GM12878 (cell line): Measurements from ENCODE around the gene ST6GALNAC3. TPM values are rescaled to one million over a fixed set of nuclear protein-coding genes. Genes with fewer than 3 reads are reported as not detected.

ENCODE experiments used
- ATAC-seq: fragments of 200-7000 bp; cut with Tn5 transposase; 3 replicates; pipeline ENCODE4 v1.9.1; 2020; ENCODE audit warnings: mild to moderate bottlenecking, moderate library complexity
- BruUV-seq: library from RNA; stranded (reverse); fragments of 400-500 nt; replicated peaks from 2 replicates; lab custom pipeline; 2021; lab: Mats Ljungman, UMichigan
- CTCF ChIA-PET: fragments of 300-600 bp; sonication (Branson Sonifier 250); formaldehyde crosslinking; extraction: SDS; loops from one replicate; lab custom pipeline; 2021; ENCODE audit warnings: inconsistent platforms; lab: Yijun Ruan, JAX
- POLR2A ChIA-PET: fragments of 350-600 bp; formaldehyde crosslinking; extraction: SDS; loops from one replicate; lab custom pipeline; 2021; ENCODE audit warnings: inconsistent platforms; lab: Charles Lee
- RAD21 ChIA-PET: fragments of 300-600 bp; sonication (Branson Sonifier 250); formaldehyde crosslinking; loops from one replicate; lab custom pipeline; 2023; ENCODE audit warnings: antibody characterized with exemption; ENCODE audit not compliant: unreplicated experiment; lab: Charles Lee
- SMC1A ChIA-PET: fragments of 300-600 bp; sonication (Branson Sonifier 250); formaldehyde crosslinking; loops from one replicate; lab custom pipeline; 2023; ENCODE audit not compliant: unreplicated experiment, uncharacterized antibody; lab: Charles Lee
- DNase-seq: peaks from one replicate; pipeline ENCODE4 v3.0.0-alpha.2; 2011; ENCODE audit warnings: low read depth, low spot score
- FAIRE-seq: peaks from 3 replicates; lab custom pipeline; 2011; peaks lifted over from hg19 to GRCh38; lab: Jason Lieb, UNC
- H2AFZ ChIP-seq: 2 replicates; pipeline ENCODE4 v1.6.0; 2011; ENCODE audit warnings: low read depth, low read length, control low read depth; ENCODE audit not compliant: control insufficient read depth
- H3K27ac ChIP-seq: 2 replicates; pipeline ENCODE4 v1.5.1; 2011; ENCODE audit warnings: control low read depth; ENCODE audit not compliant: control insufficient read depth, insufficient read depth
- H3K27me3 ChIP-seq, 2 experiments: replicated peaks in 1 of 2; 2 replicates each; pipeline versions ENCODE4 v1.6.0 to v1.6.1; 2011; ENCODE audit warnings: low read length in 1 of 2; ENCODE audit not compliant: control insufficient read depth in 2 of 2, insufficient read depth in 2 of 2
- H3K36me3 ChIP-seq, 2 experiments: 2 replicates each; pipeline ENCODE4 v1.5.1; 2011; ENCODE audit warnings: low read length in 1 of 2; ENCODE audit not compliant: control insufficient read depth in 2 of 2, insufficient read depth in 2 of 2
- H3K4me1 ChIP-seq: 2 replicates; pipeline ENCODE4 v1.6.1; 2011; ENCODE audit warnings: mild to moderate bottlenecking, low read length, moderate library complexity, mixed read lengths; ENCODE audit not compliant: control insufficient read depth, insufficient read depth
- H3K4me2 ChIP-seq: 2 replicates; pipeline ENCODE4 v1.6.0; 2011; ENCODE audit warnings: control low read depth; ENCODE audit not compliant: control insufficient read depth, insufficient read depth
- H3K4me3 ChIP-seq: fragments of 200-600 bp; sonication (generic); 2 replicates; pipeline ENCODE4 v1.5.1; 2016
- H3K79me2 ChIP-seq: 2 replicates; pipeline ENCODE4 v1.6.0; 2011; ENCODE audit warnings: low read length; ENCODE audit not compliant: control insufficient read depth, insufficient read depth
- H3K9ac ChIP-seq: 2 replicates; pipeline ENCODE4 v1.8.0; 2011; ENCODE audit warnings: low read length, control low read depth, mixed read lengths; ENCODE audit not compliant: control insufficient read depth, insufficient read depth
- H3K9me3 ChIP-seq: replicated peaks from 3 replicates; pipeline ENCODE4 v1.5.1; 2011; ENCODE audit warnings: mild to moderate bottlenecking, low read length; ENCODE audit not compliant: control insufficient read depth, insufficient read depth
- H4K20me1 ChIP-seq: 2 replicates; pipeline ENCODE4 v1.6.0; 2011; ENCODE audit not compliant: control insufficient read depth, insufficient read depth
- CBX3 ChIP-seq: fragments of 200-600 bp; sonication (generic); IDR thresholded peaks from 2 replicates; pipeline ENCODE4 v1.6.1; 2016; ENCODE audit warnings: low read depth, borderline replicate concordance
- CBX5 ChIP-seq: sonication (generic); IDR thresholded peaks from 2 replicates; pipeline ENCODE4 v1.6.1; 2016; ENCODE audit warnings: low read depth, moderate library complexity, mild to moderate bottlenecking, inconsistent platforms
- CHD2 ChIP-seq: IDR thresholded peaks from 2 replicates; pipeline ENCODE4 v1.6.1; 2011; ENCODE audit warnings: low read depth, low read length, improper control_type of control experiment, borderline replicate concordance
- FOXK2 ChIP-seq: fragments of 450-650 bp; IDR thresholded peaks from 2 replicates; pipeline ENCODE4 v1.6.1; 2017; ENCODE audit warnings: mild to moderate bottlenecking, moderate library complexity
- KLF5 ChIP-seq: fragments of 450-650 bp; IDR thresholded peaks from 2 replicates; pipeline ENCODE4 v1.6.1; 2014; ENCODE audit warnings: mild to moderate bottlenecking; ENCODE audit not compliant: partially characterized antibody
- NR2C2 ChIP-seq: IDR thresholded peaks from 2 replicates; pipeline ENCODE4 v1.6.1; 2011; ENCODE audit warnings: borderline replicate concordance, low read depth; ENCODE audit not compliant: control insufficient read depth, insufficient read length
- REST ChIP-seq: IDR thresholded peaks from 2 replicates; pipeline ENCODE4 v1.6.1; 2012; ENCODE audit warnings: mild to moderate bottlenecking, low read depth, low read length
- ZNF622 ChIP-seq: fragments of 450-650 bp; IDR thresholded peaks from 2 replicates; pipeline ENCODE4 v1.6.1; 2017; ENCODE audit warnings: mild to moderate bottlenecking, inconsistent platforms
- WGBS: methylation state at CpG from one replicate; pipeline ENCODE4 v1.1.6; 2016; ENCODE audit warnings: low lambda C conversion rate; ENCODE audit not compliant: insufficient replicate concordance, insufficient coverage; ENCODE audit errors: missing lambda C conversion rate; 5-methylcytosine and 5-hydroxymethylcytosine counted together
- in situ Hi-C: fragments of 300-500 bp; cut with MboI; formaldehyde crosslinking; loops from 9 replicates; pipeline ENCODE4 v1.14.3; 2018; ENCODE audit warnings: mixed read lengths
- intact Hi-C: fragments of 100-400 bp; cut with micrococcal nuclease; formaldehyde crosslinking; loops from one replicate; pipeline ENCODE4 v1.14.2; 2022; ENCODE audit not compliant: unreplicated experiment
- polyA plus RNA-seq, 11 experiments: library from polyadenylated mRNA; depleted of rRNA in 4 of 11; unstranded in 6 of 11; stranded (reverse) in 5 of 11; fragments of >200 nt; fragmentation: Nextera tagmentation in 4 of 11; fragmentation: Illumina TruSeq in 1 of 11; extraction: Ambion mirVana in 4 of 11; extraction: Trizol in 1 of 11; gene quantifications; 1 replicate in 1 of 11; 2 replicates in 10 of 11; pipeline versions ENCODE4 v1.2.1 to v1.2.3, GENCODE V29; 2011 to 2016; ENCODE audit warnings: inconsistent platforms in 2 of 11, missing spikeins in 2 of 11, low read depth in 1 of 11
- total RNA-seq, 4 experiments: library from RNA; depleted of rRNA in 3 of 4; stranded (reverse); fragments of >200 nt in 3 of 4; fragmentation: Illumina TruSeq in 1 of 4; extraction: Trizol in 1 of 4; gene quantifications; 2 replicates each; pipeline versions ENCODE4 v1.2.1 to v1.2.3, GENCODE V29; 2013 to 2021

Gene ST6GALNAC3
- total and polyA plus RNA-seq, 10 of the 15 experiments (the other 5 are each of a cell fraction or from before 2014, with no cell fraction given) = 0.04 to 0.68 (median 0.18) TPM; not detected in 3

- no peak overlapping the region for H3K27ac ChIP-seq
- TF ChIP-seq FOXK2 = no peak
- H4K20me1 ChIP-seq = no peaks in the 10 kb centered on the region
- no peaks in the 10 kb centered on the region for H3K36me3 ChIP-seq
- no peak overlapping the region for H3K4me3 ChIP-seq
- ChIA-PET POLR2A (no interaction called here), RAD21 (no interaction called here), SMC1A (no interaction called here), CTCF (no interaction called here)
- DNase-seq = no peak
- H3K79me2 ChIP-seq = no peaks in the 10 kb centered on the region
- intact Hi-C loops (no loop called here), in situ Hi-C loops (no loop called here)
- no peaks in the 10 kb centered on the region for H3K9me3 ChIP-seq
- no peak overlapping the region for H2AFZ ChIP-seq
- H3K9ac ChIP-seq = no peak overlapping the region
- H3K4me1 ChIP-seq = no peaks in the 10 kb centered on the region
- H3K27me3 ChIP-seq = no peaks in the 10 kb centered on the region
- no peak overlapping the region for H3K4me2 ChIP-seq
- FAIRE-seq = no peak
- BruUV-seq = no TSS peak
- ATAC-seq = no peak
- WGBS = 18% methylated on average over 2 of the region's 2 CpGs
Observed at GRCh38 chr1:76639181-76639580, 564.6 kb downstream of the ST6GALNAC3 start.

- no peak for ATAC-seq
- CTCF ChIA-PET = no interaction called here
- no peaks in the 10 kb centered on the region for H3K9me3 ChIP-seq
- in situ Hi-C loops (no loop called here), intact Hi-C loops (no loop called here)
- H3K36me3 ChIP-seq = no peaks in the 10 kb centered on the region
- no peak overlapping the region for H3K4me3 ChIP-seq
- H3K4me1 ChIP-seq = no peaks in the 10 kb centered on the region
- no peak for TF ChIP-seq CBX5
- no peak for TF ChIP-seq NR2C2
- no peak for TF ChIP-seq ZNF622
- no peak for TF ChIP-seq CHD2
- TF ChIP-seq KLF5 = no peak
- no peak for TF ChIP-seq CBX3
- no peak for TF ChIP-seq REST
- no peaks in the 10 kb centered on the region for H4K20me1 ChIP-seq
- SMC1A ChIA-PET = no interaction called here
- DNase-seq = no peak
- no peak for FAIRE-seq
- H3K27ac ChIP-seq = no peak overlapping the region
- H3K9ac ChIP-seq = no peak overlapping the region
- BruUV-seq = no TSS peak
- POLR2A ChIA-PET = no interaction called here
- RAD21 ChIA-PET = no interaction called here
- H3K79me2 ChIP-seq = no peaks in the 10 kb centered on the region
- H3K27me3 ChIP-seq = no peaks in the 10 kb centered on the region
- no peak overlapping the region for H3K4me2 ChIP-seq
- no peak overlapping the region for H2AFZ ChIP-seq
Observed at GRCh38 chr1:76640092-76640491, 565.5 kb downstream of the ST6GALNAC3 start.
